SHP77 (cell line): Measurements from ENCODE around the gene CFAP107.
"Not testable (repeated sequence)": the region's sequence is repeated elsewhere in the genome, so short reads cannot be mapped to it uniquely, and the experiment has no call there.

ENCODE experiments used
- DNase-seq, 2 experiments: peaks; one replicate each; lab custom pipeline; 2025; lab: John Stamatoyannopoulos, UW

CFAP107 gene

DNA sequence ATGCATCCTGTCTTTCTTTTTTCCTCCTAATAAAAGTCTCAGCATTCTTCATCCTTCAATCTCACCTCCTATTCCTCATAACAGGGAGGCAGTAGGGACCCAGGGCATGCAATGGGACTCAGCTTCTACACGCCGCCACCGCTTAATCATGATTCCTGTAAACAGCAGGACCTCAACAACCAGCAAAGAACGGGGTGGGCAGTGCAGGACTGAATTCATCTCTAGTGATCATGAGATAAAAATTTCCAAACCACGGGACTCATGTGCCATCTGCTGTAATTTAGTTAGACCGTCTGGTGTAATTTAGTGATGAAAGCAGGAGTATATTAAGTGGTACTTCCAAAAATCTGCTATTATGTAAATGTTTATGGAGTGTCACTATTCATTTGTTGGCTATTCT lies 32.9 kb downstream of the CFAP107 start:
- no peak for DNase-seq

GRCh38 chr1:12781488-12781887 lies 35.5 kb downstream of the CFAP107 start:
- DNase-seq, result peak; percentile 8 to 16

DNA sequence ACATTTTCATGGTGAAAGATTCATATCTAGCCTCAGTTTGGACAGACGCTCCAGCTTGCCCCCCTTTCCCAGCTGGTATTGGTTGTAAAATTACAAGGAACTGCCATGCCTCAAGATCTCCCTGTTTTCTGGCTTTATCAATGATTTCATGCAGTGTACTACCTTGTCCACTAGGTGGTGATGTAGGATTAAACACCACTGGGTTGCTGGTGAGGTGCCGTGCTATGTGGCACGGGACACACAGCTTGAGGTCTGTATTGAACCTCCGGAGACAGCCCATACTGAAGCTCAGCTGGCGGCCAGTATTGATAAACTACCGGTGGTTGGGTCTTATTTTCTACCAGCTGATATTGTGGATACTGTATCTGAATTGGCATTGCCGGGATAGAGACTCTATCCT lies 37.8 kb downstream of the CFAP107 start:
- DNase-seq, result peak; percentile 4 to 56

- not testable (repeated sequence) for DNase-seq
These were observed 38.7 kb downstream of the CFAP107 start for GRCh38 chr1:12784729-12785128.

DNA sequence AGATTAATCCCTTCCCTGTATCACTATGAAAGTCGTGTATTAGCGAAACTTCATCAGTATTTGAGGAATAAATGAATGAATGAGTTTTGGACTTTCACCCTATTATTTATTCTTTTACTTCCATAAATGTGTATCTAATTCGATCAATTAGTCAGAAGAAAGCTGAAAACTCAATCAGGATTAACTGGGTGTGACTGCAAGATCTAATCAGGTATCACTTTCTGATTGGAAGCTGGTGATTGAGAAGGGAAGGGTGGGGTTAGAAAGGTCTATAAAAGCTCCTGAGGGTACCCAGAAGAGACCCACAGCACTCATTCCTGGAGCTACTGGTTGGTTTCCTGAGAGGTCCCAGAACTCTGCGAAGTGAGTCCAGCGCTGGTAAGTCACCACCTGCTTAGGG lies 45.1 kb downstream of the CFAP107 start, which contains the start of gene PRAMEF1:
PRAMEF1 (plus strand) TSS at position 301 of the 400 bp plus-strand sequence. CDS start 1,831 bp downstream, outside the sequence.
- DNase-seq, result not testable (repeated sequence)

GRCh38 chr1:12798911-12799310 lies 52.9 kb downstream of the CFAP107 start:
- DNase-seq, result no peak

GRCh38 chr1:12799730-12800129 lies 53.7 kb downstream of the CFAP107 start:
- DNase-seq, result no peak

DNA sequence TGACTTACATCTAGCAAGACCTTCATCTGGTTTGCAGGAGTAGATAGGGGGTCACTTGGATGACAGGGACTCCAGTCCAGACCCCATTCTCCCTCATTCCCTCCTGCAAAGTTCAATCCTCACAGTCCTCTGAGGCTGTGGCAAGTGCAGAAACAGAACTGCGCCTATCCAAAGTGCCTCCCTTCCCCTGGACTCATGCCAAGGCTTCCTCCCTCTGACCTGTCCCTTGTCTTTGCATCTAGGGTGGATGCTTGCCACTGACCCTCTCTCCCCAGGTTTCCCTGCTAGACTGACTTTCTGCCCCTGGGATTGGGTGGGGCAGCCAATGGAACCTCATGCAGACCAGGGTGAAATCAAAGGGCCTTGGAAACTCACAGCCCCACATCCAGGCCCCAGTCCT lies 63.9 kb downstream of the CFAP107 start:
- no peak for DNase-seq

DNA sequence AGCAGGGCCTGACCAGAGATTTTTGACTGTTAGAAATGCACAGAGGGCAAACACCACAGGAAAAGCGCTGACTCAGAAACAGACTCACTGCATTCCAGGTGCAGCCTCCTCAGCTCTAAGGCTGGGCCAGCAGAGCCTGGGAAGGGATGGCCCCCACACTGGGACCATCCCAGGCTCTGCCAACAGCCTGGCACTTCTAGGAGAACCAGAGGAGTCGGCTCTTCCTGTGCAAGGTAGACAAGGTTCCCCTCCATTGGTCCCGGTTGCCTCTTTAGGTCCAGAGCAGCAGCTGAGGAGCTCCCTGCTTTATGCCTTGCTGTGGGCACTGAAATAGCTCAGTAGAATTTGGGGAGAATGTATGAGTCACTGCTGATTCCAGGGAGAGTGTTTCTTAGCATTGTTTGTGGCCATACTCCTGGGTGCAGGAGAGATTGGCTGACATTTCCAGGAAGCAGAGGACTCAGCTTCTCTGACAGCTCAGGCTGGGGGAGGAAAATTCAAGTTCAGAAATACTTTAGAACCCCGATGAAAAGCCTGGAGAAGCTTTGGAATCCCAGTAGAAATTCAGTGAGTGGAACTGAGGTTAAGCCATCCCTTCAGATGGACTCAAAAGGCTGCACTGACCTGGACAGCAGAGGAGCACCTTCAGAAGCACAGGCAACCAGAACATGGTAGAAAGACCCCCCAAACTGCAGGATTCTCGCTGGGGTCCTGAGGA lies 64.8 kb downstream of the CFAP107 start:
- no peak for DNase-seq

DNA sequence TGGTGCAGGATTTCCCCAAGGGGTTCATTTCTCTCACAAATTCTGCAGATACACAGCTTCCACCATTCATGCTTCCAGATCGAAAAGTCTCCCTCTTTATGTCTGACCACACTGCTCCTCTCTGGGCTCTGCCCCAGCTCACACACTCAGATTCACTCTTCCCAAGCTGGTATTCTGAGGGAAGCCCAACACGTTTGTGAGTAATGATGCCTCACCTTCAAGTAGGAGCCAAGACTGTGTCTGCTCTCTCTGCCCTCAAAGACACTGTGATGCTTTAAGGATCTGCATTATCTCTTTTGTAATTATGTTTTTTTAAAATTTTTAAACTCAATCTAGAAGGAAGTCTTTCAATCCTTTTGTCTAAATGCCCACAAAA lies 65.4 kb downstream of the CFAP107 start:
- DNase-seq, result no peak
